Heart left ventricle (tissue), 16 donors: ENCODE data around the gene AKAP7. TPM values are rescaled to one million over a fixed set of nuclear protein-coding genes. Genes with fewer than 3 reads are reported as not detected.

Source experiments
- ATAC-seq, 4 donors: fragments of 200-7000 bp; cut with Tn5 transposase; one replicate each; pipeline ENCODE4 v1.9.1; 2020 to 2022; ENCODE audit warnings: moderate library complexity in 4 of 4, mild to moderate bottlenecking in 3 of 4, moderate number of reproducible peaks in 1 of 4
- DNase-seq, 5 donors: peaks; one replicate each; pipeline ENCODE4 v3.0.0-alpha.2; 2020
- H3K27ac ChIP-seq, 12 donors: fragments of 200-600 bp; sonication (generic) in 4 of 12; one replicate each; pipeline versions ENCODE4 v1.5.0 to v1.8.0; 2016 to 2022; ENCODE audit warnings: mild to moderate bottlenecking in 2 of 12
- H3K27me3 ChIP-seq, 9 donors: fragments of 200-600 bp; sonication (generic) in 2 of 9; one replicate each; pipeline versions ENCODE4 v1.5.1 to v1.8.0; 2016 to 2022; ENCODE audit warnings: mild to moderate bottlenecking in 3 of 9
- H3K36me3 ChIP-seq, 9 donors: fragments of 200-600 bp; sonication (generic) in 2 of 9; one replicate each; pipeline versions ENCODE4 v1.5.0 to v1.8.0; 2018 to 2022; ENCODE audit warnings: mild to moderate bottlenecking in 2 of 9
- H3K4me1 ChIP-seq, 12 donors: fragments of 200-600 bp; sonication (generic) in 4 of 12; one replicate each; pipeline versions ENCODE4 v1.5.0 to v1.8.0; 2016 to 2022; ENCODE audit warnings: mild to moderate bottlenecking in 3 of 12
- H3K4me3 ChIP-seq, 12 donors: fragments of 200-600 bp; sonication (generic) in 4 of 12; one replicate each; pipeline versions ENCODE4 v1.5.0 to v1.8.0; 2017 to 2022; ENCODE audit warnings: mild to moderate bottlenecking in 9 of 12, moderate library complexity in 4 of 12
- H3K9me3 ChIP-seq, 12 donors: fragments of 200-600 bp; sonication (generic) in 4 of 12; one replicate each; pipeline versions ENCODE4 v1.5.0 to v1.8.0; 2016 to 2022; ENCODE audit warnings: mild to moderate bottlenecking in 1 of 12
- CTCF ChIP-seq, 12 donors: fragments of 200-600 bp; sonication (generic) in 4 of 12; IDR thresholded peaks; one replicate each; pipeline versions ENCODE4 v1.5.0 to v1.8.0; 2018 to 2022; ENCODE audit warnings: antibody characterized with exemption in 12 of 12, mild to moderate bottlenecking in 5 of 12
- POLR2A ChIP-seq, 2 donors: fragments of 450-650 bp; IDR thresholded peaks; one replicate each; pipeline ENCODE4 v1.6.1; 2017; ENCODE audit warnings: antibody characterized with exemption in 2 of 2, mild to moderate bottlenecking in 2 of 2, moderate library complexity in 2 of 2
- WGBS, 4 donors: extraction: QIAGEN DNeasy Blood & Tissue Kit in 2 of 4; methylation state at CpG; one replicate each; pipeline versions ENCODE4 v1.1.5 to v1.1.7; 2013 to 2018; 5-methylcytosine and 5-hydroxymethylcytosine counted together
- intact Hi-C, 10 donors: fragments of 100-400 bp; cut with DNase I; formaldehyde crosslinking; loops; one replicate each; pipeline versions ENCODE4 v1.11.1 to v1.14.2; 2022
- polyA plus RNA-seq, 2 donors: library from polyadenylated mRNA; stranded (reverse); fragments of 200-250 nt; gene quantifications; one replicate each; pipeline ENCODE4 v1.2.3, GENCODE V29; 2013
- total RNA-seq, 9 donors: library from RNA; depleted of rRNA in 2 of 9; stranded (reverse); fragments of >200 nt in 2 of 9; fragmentation: NEBNext Ultra II Directional in 3 of 9; extraction: Animal tissue kit (Norgen Biotek cat#: 25700) in 3 of 9; gene quantifications; one replicate each; pipeline versions ENCODE4 v1.1.0 to v1.2.4, GENCODE V29; 2016 to 2023
- donor health status: ischemic (EF 13 %, LVEDD 7.1; RV severe dilation, severe dysfunction).
- donor health status: healthy with polysubstance abuse.
- donor health status: DM: no; HTN: yes; CAD: no.
- donor health status: DM: no; HTN: no; CAD: no.
- donor health status: ischemic (EF 25% LVEDD 6.9; RV normal size, moderate dysfunction).
- donor health status: ischemic (EF 25% LVEDD 5.7; RV mildly dilated, moderate dysfunction).
- donor health status: healthy.
- donor health status: DM: yes; HTN: yes; CAD: no.
- donor health status: ischemic (EF 35%, LVEDD 5.7; RV mildly dilated, moderate dysfunction).
- donor health status: nonischemic (EF 11% LVEDD 7.7; RV severe dilation, severe dysfunction).
- donor health status: DM: yes; HTN: yes; CAD: no.
- donor health status: PGD.
- donor health status: ischemic (EF 29% LVEDD 5.4; RV normal size, mild dysfunction).
- donor health status: nonischemic (EF 23%, LVEDD 6.1; RV moderate dilation, normal function).

The AKAP7 gene
- total and polyA plus RNA-seq, 11 donors, result 2.3 to 13.5 (median 8.7) TPM

DNA sequence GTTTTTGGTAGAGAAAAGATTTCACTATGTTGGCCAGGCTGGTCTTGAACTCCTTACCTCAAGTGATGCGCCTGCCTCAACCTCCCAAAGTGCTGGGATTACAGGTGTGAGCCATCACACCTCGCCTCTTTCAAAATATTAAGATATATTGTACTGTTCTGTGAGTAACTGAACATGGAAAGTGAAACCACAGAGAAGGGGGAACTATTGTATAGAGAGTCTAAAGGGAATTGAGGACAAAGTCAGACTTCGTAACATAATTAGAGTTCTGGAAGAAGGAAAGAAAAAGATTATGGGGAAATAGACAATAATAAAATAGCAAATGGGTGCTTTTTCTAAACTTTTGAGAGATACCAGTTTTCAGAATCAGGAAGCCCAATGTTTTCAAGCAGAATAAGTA is 17.4 kb upstream of the AKAP7 start:
- intact Hi-C loops, result loop anchor here in 8 of 10 donors (2.0 to 10.0 kb wide), 6 partner anchors 51 to 235 kb away; partner anchors contain the start of gene EPB41L2 (in 2 of the 8)
- DNase-seq, result no peak
- Histone ChIP-seq H3K27ac (peak overlapping the region in 1 of 12 donors; percentile 42), H3K4me3 (no peak overlapping the region), H3K36me3 (no peaks in the 10 kb centered on the region), H3K9me3 (peaks cover 0 to 8% (median 0%) of the 10 kb centered on the region in 12 donors), H3K27me3 (no peaks in the 10 kb centered on the region), H3K4me1 (peaks cover 0 to 10% (median 0%) of the 10 kb centered on the region in 12 donors)
- WGBS, 4 donors, result 87 to 90% (median 88%) methylated on average over 3 of the region's 3 CpGs
- TF ChIP-seq POLR2A (IDR thresholded peaks at IDR 0.05), result no peak
- no peak for TF ChIP-seq CTCF (IDR thresholded peaks at IDR 0.05)
- no peak for ATAC-seq

- no peak for DNase-seq
- ATAC-seq, result no peak
- TF ChIP-seq POLR2A (IDR thresholded peaks at IDR 0.05), result no peak
- TF ChIP-seq CTCF (IDR thresholded peaks at IDR 0.05), result no peak
- Histone ChIP-seq H3K27ac (no peak overlapping the region), H3K36me3 (no peaks in the 10 kb centered on the region), H3K4me1 (peaks cover 0 to 10% (median 0%) of the 10 kb centered on the region in 12 donors), H3K9me3 (peaks cover 0 to 6% (median 0%) of the 10 kb centered on the region in 12 donors), H3K4me3 (no peak overlapping the region), H3K27me3 (no peaks in the 10 kb centered on the region)
- intact Hi-C loops, result no loop called here
- WGBS, 4 donors, result 53 to 74% (median 70%) methylated on average over 3 of the region's 3 CpGs
Observed at GRCh38 chr6:131122007-131122406, 13.3 kb upstream of the AKAP7 start.

GRCh38 chr6:131122516-131122915 is 12.8 kb upstream of the AKAP7 start:
- no peak for ATAC-seq
- peaks cover 0 to 9% (median 0%) of the 10 kb centered on the region in 12 donors for H3K4me1 ChIP-seq
- TF ChIP-seq CTCF (IDR thresholded peaks at IDR 0.05) (no peak), POLR2A (IDR thresholded peaks at IDR 0.05) (no peak)
- no peaks in the 10 kb centered on the region for H3K27me3 ChIP-seq
- peaks cover 0 to 1% (median 0%) of the 10 kb centered on the region in 12 donors for H3K9me3 ChIP-seq
- DNase-seq, result no peak
- H3K27ac ChIP-seq, result no peak overlapping the region
- WGBS, 4 donors, result 52 to 72% (median 64%) methylated on average over 1 of the region's 1 CpG
- intact Hi-C loops, result no loop called here
- no peak overlapping the region for H3K4me3 ChIP-seq
- H3K36me3 ChIP-seq, result no peaks in the 10 kb centered on the region

DNA sequence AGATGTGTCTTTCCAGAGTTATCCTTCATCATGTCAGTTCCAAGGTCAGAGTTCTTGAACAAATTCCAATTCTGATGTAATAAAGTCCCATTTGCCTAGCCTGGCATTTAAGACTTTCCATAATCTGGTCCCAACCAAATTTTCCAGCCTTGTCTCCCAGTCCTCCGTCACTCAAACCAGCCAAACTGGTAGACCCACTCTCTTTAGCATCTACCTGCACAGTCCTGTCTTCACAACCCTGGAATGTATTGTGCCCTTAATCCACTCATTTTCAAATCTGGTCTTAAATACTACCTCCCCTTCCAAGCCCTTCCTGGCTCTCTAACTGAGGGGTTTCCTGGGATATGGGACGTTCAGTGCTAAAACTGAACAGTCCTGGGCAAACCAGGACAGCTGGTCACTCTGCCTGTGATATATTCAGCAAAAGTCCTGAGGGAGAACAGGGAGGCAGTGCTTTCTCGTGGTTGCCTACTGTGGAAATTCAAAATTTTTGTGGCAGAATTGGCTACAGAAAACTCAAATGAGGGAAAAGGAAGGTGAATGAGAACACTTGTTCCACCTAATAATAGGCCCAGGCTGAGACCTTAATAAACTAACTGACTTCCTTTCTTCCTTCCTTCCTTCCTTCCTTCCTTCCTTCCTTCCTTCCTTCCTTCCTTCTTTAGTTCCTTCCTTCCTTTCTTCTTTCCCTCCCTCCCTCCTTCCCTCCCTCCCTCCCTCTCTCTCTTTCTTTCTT is 10.8 kb upstream of the AKAP7 start:
- Histone ChIP-seq H3K4me3 (no peak overlapping the region), H3K27ac (no peak overlapping the region), H3K36me3 (no peaks in the 10 kb centered on the region), H3K9me3 (no peaks in the 10 kb centered on the region), H3K27me3 (no peaks in the 10 kb centered on the region), H3K4me1 (no peaks in the 10 kb centered on the region)
- 34 to 73% (median 62%) methylated on average over 3 of the region's 3 CpGs for WGBS, 4 donors
- TF ChIP-seq CTCF (IDR thresholded peaks at IDR 0.05), result no peak
- TF ChIP-seq POLR2A (IDR thresholded peaks at IDR 0.05), result no peak
- intact Hi-C loops, result no loop called here
- ATAC-seq (no peak), DNase-seq (no peak)
